HT1080 (cell line): ENCODE results near the gene DIP2C. TPM values are rescaled to one million over a fixed set of nuclear protein-coding genes. Genes with fewer than 3 reads are reported as not detected.
A peak's percentile ranks its signal among the peaks of the same experiment; 100 is the strongest.

ENCODE experiments used
- DNase-seq: peaks from one replicate; pipeline ENCODE4 v3.0.0-alpha.2; 2015; ENCODE audit warnings: low read depth
- total RNA-seq: library from RNA; depleted of rRNA; stranded (reverse); fragments of >200 nt; shearing (Covaris generic); gene quantifications from 2 replicates; pipeline ENCODE4 v1.2.3, GENCODE V29; 2014

The DIP2C gene
- total RNA-seq, 1 experiment from 2014 or later: 3.2 TPM

GRCh38 chr10:423178-423577 is 266.3 kb downstream of the DIP2C start:
- DNase-seq: no peak

GRCh38 chr10:422675-423074 is 266.8 kb downstream of the DIP2C start:
- no peak for DNase-seq

DNA sequence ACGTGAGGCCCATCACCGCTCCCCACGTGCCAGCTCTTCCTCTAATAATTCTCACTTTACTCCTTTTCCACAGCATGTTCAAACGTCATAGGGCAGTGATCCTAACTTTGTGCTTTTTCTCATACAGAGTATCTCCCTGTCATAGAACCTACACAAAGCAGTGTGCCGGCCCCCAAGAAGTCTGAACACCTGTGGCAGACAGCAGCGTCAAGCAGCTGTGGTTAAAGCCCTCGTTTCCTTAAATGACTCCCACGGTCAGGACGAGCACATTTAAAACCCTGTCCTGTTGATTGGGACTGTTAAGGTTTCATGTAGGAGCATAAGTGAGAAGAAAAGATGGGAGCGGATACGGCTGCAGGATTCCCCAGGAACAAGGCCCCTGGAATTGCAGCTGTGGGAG is 267.2 kb downstream of the DIP2C start:
- DNase-seq: no peak

DNA sequence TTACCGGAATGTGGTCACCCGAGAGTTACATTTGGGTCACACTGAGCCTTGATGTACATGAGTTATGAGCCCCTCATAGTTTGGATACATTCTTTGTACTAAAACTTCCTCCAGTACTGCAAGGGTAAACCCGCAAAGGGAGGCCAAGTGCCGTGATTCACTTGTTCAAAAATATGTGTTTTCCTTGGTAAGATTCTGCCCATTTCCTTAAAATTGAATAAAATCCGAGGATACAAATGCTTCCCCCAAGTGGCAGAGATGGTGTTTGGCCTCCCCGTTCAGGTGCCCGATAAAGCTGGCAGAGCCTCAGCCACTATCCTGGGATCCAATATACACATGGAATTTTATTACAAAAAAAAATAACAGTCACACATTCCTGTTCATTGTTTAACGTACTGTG is 268.3 kb downstream of the DIP2C start:
- no peak for DNase-seq

GRCh38 chr10:420154-421121 is 269.0 kb downstream of the DIP2C start:
- no peak for DNase-seq

DNA sequence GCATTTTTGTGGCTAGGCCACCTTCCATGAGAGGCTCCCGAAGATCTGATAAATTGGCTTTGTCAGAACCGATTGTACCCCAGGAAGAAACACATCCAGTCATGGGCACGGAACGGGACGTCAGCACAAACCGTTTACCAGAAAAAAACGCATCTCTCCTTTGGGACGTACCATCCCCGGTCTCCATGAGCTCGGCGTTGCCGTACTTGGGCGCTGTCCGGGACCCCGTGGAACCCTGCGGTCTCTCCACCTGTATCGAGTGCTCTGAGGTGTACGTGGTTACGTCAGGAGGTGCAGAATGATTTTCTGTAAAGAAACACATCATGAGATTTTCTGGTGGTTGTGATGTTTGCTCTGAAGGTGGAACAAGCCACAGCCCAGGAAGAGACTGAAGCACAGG is 270.6 kb downstream of the DIP2C start:
- DNase-seq: no peak

- DNase-seq: no peak
Measured at GRCh38 chr10:418226-418625, 271.2 kb downstream of the DIP2C start.

GRCh38 chr10:416091-416515 is 273.4 kb downstream of the DIP2C start:
- no peak for DNase-seq

DNA sequence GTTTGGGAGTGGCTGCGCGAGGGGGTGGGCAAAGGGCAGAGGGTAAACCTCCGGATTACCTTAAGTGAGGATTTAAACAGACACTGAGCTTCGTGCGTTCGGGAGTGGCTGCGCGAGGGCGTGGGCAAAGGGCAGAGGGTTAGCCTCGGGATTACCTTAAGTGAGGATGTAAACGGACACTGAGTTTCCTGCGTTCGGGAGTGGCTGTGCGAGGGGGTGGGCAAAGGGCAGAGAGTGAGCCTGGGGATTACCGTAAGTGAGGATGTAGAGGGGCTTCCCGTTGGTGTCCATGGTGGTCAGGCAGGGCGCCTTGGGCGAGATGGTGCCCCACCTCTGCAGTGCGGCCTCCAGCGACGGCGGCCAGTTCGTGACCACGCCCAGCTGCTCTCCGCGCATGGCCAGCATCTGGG is 275.8 kb downstream of the DIP2C start:
- no peak for DNase-seq

DNA sequence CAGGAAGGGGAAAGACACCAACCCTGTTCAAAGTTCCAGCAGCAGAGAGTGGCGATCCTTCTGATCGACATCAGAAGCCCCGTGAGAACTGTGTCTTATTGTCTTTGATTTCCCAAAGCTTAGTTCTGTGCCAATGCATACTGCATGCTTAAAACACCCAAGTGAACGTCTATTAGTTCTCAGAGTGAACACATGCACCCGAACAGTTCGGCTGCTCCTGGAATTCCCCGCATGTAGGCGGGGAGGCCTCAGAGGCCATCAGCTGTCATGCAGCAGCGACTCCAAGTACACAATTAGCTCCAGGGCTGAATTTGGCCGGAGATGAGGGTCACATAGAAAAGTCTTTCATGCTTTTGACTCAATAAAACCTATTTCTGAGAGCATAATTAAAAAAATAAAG is 277.4 kb downstream of the DIP2C start:
- DNase-seq: no peak

- DNase-seq: no peak
Measured at GRCh38 chr10:411603-412002, 277.9 kb downstream of the DIP2C start.

DNA sequence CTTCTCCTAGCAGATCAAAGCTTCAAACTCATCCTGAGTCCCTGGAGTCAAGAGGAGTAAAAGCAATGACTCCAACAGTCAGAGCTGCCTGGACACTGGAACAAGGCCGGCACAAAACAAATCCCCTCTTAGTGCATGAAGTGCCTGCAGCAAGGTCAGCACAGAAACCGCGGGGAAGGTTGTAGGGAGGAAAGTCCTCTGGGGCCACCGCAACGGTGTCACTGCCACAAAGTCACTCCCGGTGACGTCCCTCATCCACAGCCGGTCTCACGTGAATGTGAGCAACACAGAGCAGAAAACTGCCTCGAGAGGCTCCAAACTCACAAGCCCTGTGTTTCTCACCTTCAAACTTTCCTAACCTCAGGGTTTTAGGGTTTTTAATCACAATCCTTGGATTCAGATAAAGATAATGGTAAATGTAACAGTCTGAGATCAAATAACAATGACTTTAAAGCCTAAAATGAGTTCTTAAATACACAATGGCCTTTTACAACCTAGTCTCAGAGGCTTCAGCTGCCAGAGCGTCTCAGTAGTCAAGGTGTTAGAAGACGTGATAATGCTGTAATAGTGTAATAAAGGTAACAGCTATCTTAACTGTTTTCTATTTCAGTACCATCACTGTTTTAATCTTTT is 279.9 kb downstream of the DIP2C start:
- no peak for DNase-seq

DNA sequence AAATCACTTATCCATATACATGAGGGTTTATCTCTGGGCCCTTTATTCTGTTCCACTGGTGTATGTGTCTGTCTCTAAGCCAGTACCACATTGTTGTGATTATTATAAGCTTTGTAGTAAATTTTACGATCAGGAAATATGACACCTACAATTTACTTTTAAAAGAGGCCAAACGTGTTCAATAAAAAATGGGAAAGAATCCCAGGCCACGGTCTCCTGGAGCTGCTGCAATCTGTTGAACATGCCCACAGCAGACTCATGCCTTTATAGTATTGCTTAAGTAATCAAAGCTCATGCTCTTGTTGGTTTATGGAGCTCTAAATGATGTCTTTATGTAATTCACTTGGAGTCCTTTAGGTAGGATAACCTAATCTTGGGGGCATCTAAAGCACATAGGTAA is 281.2 kb downstream of the DIP2C start:
- DNase-seq: no peak

- no peak for DNase-seq
Measured at GRCh38 chr10:406976-407375, 282.5 kb downstream of the DIP2C start.

GRCh38 chr10:405648-406047 is 283.8 kb downstream of the DIP2C start:
- DNase-seq: no peak

DNA sequence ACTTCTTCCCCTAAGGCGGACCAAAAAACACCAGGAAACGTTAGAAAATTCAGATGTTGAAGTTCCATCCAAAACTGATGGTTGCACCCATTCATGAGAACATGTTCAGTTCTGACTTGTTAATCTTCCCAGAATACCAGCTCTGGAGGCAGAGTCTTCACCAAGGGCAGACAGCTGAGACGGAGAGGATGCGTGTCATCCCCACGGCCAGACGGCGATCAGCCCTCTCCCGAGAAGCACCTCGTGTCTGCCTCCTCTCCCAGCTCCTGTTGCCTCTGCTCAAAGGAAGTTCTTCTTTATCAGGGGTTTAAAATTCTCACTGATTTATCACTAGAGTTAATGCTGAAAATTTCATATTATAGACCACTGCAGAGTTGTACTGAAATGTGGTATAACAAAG is 284.5 kb downstream of the DIP2C start:
- no peak for DNase-seq

- DNase-seq: peak; percentile 14
Measured at GRCh38 chr10:404346-404745, 285.1 kb downstream of the DIP2C start.

DNA sequence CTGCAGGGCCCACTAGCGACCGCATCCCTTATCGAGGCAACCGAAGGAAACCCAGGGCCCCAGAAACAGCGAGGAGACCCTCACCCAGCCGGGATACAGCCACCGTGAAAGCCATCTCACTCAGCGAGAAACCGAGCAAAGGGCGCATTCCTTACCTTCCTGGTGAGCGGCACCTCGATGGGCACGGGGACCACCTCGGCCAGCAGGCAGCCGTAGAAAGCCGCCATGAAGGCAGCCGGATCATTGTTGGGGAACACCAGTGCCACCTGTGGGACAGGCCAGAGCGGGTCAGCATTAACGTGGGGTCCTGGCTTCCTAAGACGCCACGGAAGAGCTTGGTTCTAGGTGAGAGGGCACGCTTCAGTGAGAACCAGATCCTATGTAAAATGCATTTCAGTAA is 290.5 kb downstream of the DIP2C start:
- DNase-seq: no peak

- DNase-seq: no peak
Measured at GRCh38 chr10:397321-398068, 292.0 kb downstream of the DIP2C start.

DNA sequence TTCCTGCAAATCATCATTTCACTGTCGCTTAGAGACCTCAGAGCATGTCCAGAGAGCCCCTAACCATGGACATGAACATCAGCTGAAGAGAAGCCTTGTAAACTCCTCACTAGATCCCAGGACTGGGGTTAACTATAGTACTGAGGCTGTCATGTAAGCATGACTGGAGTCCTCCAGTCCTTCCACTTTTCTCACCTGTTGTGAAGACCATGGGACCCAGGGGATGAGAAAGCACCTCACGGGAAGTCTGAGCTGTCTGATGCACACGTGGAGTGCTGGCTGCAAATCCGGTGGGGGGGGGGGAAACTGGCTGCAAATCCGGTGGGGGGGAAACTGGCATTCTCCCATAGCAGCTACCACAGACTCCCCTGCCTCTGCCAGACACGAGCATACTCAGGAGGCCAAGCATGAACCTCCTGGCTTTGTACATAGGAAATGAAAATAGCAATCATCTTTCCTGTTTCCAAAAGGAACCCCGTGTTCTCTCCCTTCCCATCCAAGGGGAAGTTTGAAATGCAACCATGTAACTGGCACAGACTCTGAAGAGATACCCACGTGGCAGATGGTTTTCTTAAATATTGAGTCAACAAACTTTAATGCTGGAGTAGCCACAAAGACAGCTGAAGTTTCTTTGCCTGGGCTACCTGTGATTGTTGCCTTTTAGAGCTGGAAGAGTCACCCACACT is 292.8 kb downstream of the DIP2C start:
- no peak for DNase-seq

DNA sequence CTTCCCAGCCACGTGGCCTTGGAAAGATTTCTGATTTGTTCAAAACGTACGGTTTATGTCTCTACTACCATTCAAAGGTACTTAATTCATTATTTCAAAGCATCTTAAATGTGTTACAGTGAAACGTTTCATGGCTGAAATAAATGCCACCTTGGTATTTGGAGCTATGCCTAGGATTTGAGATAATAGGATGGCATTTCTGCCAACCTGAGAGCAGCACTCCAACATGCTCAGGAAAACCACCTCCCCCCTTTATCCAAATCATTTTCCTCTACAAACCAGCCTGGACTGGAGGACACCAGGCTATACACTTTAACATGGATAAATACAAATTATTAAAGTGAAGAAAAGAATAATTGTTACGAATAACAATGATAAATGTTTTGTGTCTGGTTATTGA is 293.4 kb downstream of the DIP2C start:
- no peak for DNase-seq
